HS-27A (cell line): ENCODE results near the gene PCDH8.

Source experiments
- DNase-seq: peaks from one replicate; pipeline ENCODE4 v3.0.0-alpha.2; 2012; ENCODE audit warnings: low read depth, missing footprints

The PCDH8 gene

GRCh38 chr13:52851137-52851962 is 2.9 kb upstream of the PCDH8 start:
- DNase-seq = no peak

- DNase-seq = no peak
These were observed 2.1 kb upstream of the PCDH8 start for GRCh38 chr13:52850396-52851136.

GRCh38 chr13:52850072-52850395 is 1.6 kb upstream of the PCDH8 start:
- DNase-seq = no peak

GRCh38 chr13:52849291-52850071 is 1.0 kb upstream of the PCDH8 start:
- DNase-seq = no peak

- no peak for DNase-seq
These were observed 583 bp downstream of the PCDH8 start for GRCh38 chr13:52847682-52848432.

- DNase-seq = no peak
These were observed 1.1 kb downstream of the PCDH8 start for GRCh38 chr13:52847322-52847681.

- DNase-seq = no peak
These were observed 1.7 kb downstream of the PCDH8 start for GRCh38 chr13:52846567-52847321.

GRCh38 chr13:52845766-52846566 is 2.5 kb downstream of the PCDH8 start:
- no peak for DNase-seq

- no peak for DNase-seq
These were observed 3.1 kb downstream of the PCDH8 start for GRCh38 chr13:52845334-52845761.

- DNase-seq = no peak
These were observed 3.6 kb downstream of the PCDH8 start for GRCh38 chr13:52844836-52845235.

- DNase-seq = no peak
These were observed 6.0 kb downstream of the PCDH8 start for GRCh38 chr13:52842441-52842840.

GRCh38 chr13:52840066-52840465 is 8.4 kb downstream of the PCDH8 start:
- no peak for DNase-seq

- DNase-seq = no peak
These were observed 9.9 kb downstream of the PCDH8 start for GRCh38 chr13:52838433-52839107.

GRCh38 chr13:52837850-52838249 is 10.6 kb downstream of the PCDH8 start:
- DNase-seq = no peak

GRCh38 chr13:52835071-52835839 is 13.2 kb downstream of the PCDH8 start:
- DNase-seq = no peak

GRCh38 chr13:52833296-52833875 is 15.1 kb downstream of the PCDH8 start:
- DNase-seq = no peak

- DNase-seq = no peak
These were observed 16.1 kb downstream of the PCDH8 start for GRCh38 chr13:52832313-52832712.

GRCh38 chr13:52830946-52831345 is 17.5 kb downstream of the PCDH8 start:
- no peak for DNase-seq

- no peak for DNase-seq
These were observed 20.6 kb downstream of the PCDH8 start for GRCh38 chr13:52827839-52828238.
